ENCODE results near the gene USP48.
"Not testable (repeated sequence)": the region's sequence is repeated elsewhere in the genome, so short reads cannot be mapped to it uniquely, and the experiment has no call there.

USP48 gene

GRCh38 chr1:21815724-21816321 lies 32.9 kb upstream of the USP48 start:
- no peak for DNase-seq

GRCh38 chr1:21814981-21815582 lies 32.1 kb upstream of the USP48 start:
- no peak for DNase-seq

- peak in 2 of 4 experiments; percentile 7 to 46 for DNase-seq
These were observed 31.4 kb upstream of the USP48 start for GRCh38 chr1:21814241-21814918.

GRCh38 chr1:21813542-21813941 lies 30.6 kb upstream of the USP48 start:
- DNase-seq: no peak

GRCh38 chr1:21811875-21812305 lies 28.9 kb upstream of the USP48 start, which contains the start of gene LDLRAD2:
TSS of gene LDLRAD2 (plus strand) at chr1:21812265. CDS start at chr1:21812452, 187 bp downstream.
- no peak for DNase-seq

GRCh38 chr1:21804536-21804935 lies 21.6 kb upstream of the USP48 start:
- DNase-seq: no peak

GRCh38 chr1:21801100-21801499 lies 18.2 kb upstream of the USP48 start:
- DNase-seq: no peak

GRCh38 chr1:21799730-21800129 lies 16.8 kb upstream of the USP48 start:
- DNase-seq: no peak

- no peak for DNase-seq
These were observed 12.1 kb upstream of the USP48 start for GRCh38 chr1:21795075-21795474.

- no peak for DNase-seq
These were observed 11.7 kb upstream of the USP48 start for GRCh38 chr1:21794656-21795055.

- DNase-seq: no peak
These were observed 10.2 kb upstream of the USP48 start for GRCh38 chr1:21793104-21793503.

GRCh38 chr1:21786640-21787039 lies 3.7 kb upstream of the USP48 start:
- DNase-seq: no peak

- DNase-seq: not testable (repeated sequence)
These were observed 2.8 kb upstream of the USP48 start for GRCh38 chr1:21785764-21786163.

GRCh38 chr1:21783679-21784603 lies 992 bp upstream of the USP48 start:
- no peak for DNase-seq

GRCh38 chr1:21782349-21782867 lies 541 bp downstream of the USP48 start:
- DNase-seq: peak in 2 of 4 experiments; percentile 24 to 34

- no peak for DNase-seq
These were observed 1.1 kb downstream of the USP48 start for GRCh38 chr1:21781815-21782348.

- no peak for DNase-seq
These were observed 3.1 kb downstream of the USP48 start for GRCh38 chr1:21779613-21780521.

GRCh38 chr1:21778405-21778727 lies 4.6 kb downstream of the USP48 start:
- DNase-seq: no peak

- DNase-seq: not testable (repeated sequence)
These were observed 6.0 kb downstream of the USP48 start for GRCh38 chr1:21776925-21777324.

- no peak for DNase-seq
These were observed 6.9 kb downstream of the USP48 start for GRCh38 chr1:21775985-21776562.

- DNase-seq: no peak
These were observed 7.4 kb downstream of the USP48 start for GRCh38 chr1:21775550-21775914.
